IMR-90 (cell line): ENCODE results near the gene ARMC8. TPM values are rescaled to one million over a fixed set of nuclear protein-coding genes. Genes with fewer than 3 reads are reported as not detected.

Experiments
- ATAC-seq: fragments of 200-7000 bp; cut with Tn5 transposase; 2 replicates; pipeline ENCODE4 v1.9.1; 2020; ENCODE audit warnings: low read depth, mild to moderate bottlenecking, moderate library complexity
- BruUV-seq: library from RNA; stranded (reverse); fragments of 400-500 nt; replicated peaks from 2 replicates; lab custom pipeline; 2021; lab: Mats Ljungman, UMichigan
- CTCF ChIA-PET: fragments of 300-600 bp; formaldehyde crosslinking; extraction: SDS; loops from one replicate; lab custom pipeline; 2021; ENCODE audit warnings: antibody characterized with exemption; lab: Yijun Ruan, JAX
- POLR2A ChIA-PET: fragments of 300-600 bp; sonication (Branson Sonifier 250); formaldehyde crosslinking; loops from one replicate; lab custom pipeline; 2022; ENCODE audit warnings: antibody characterized with exemption; ENCODE audit not compliant: unreplicated experiment; lab: Charles Lee
- DNase-seq: peaks from one replicate; pipeline ENCODE4 v3.0.0; 2013
- H2AFZ ChIP-seq: replicated peaks from 2 replicates; pipeline ENCODE3; 2013; ENCODE audit warnings: low read length, mild to moderate bottlenecking; ENCODE audit not compliant: poor library complexity
- H2AK5ac ChIP-seq: 2 replicates; pipeline ENCODE4 v1.6.1; 2013; ENCODE audit warnings: low read depth, low read length, inconsistent platforms
- H2AK9ac ChIP-seq: replicated peaks from 2 replicates; pipeline ENCODE3; 2013; ENCODE audit warnings: mild to moderate bottlenecking, low read depth, low read length, moderate library complexity; ENCODE audit not compliant: poor library complexity
- H2BK120ac ChIP-seq: 2 replicates; pipeline ENCODE4 v1.6.1; 2013; ENCODE audit warnings: low read depth, low read length, inconsistent platforms
- H2BK15ac ChIP-seq: 3 replicates; pipeline ENCODE4 v1.6.1; 2013; ENCODE audit warnings: low read depth, low read length, inconsistent platforms
- H2BK20ac ChIP-seq: 2 replicates; pipeline ENCODE4 v1.6.1; 2013; ENCODE audit warnings: low read depth, mild to moderate bottlenecking, inconsistent platforms, low read length, moderate library complexity
- H2BK5ac ChIP-seq: 2 replicates; pipeline ENCODE4 v1.6.1; 2013; ENCODE audit warnings: mild to moderate bottlenecking, low read depth, low read length, inconsistent platforms; ENCODE audit not compliant: poor library complexity, severe bottlenecking
- H3K14ac ChIP-seq: replicated peaks from 2 replicates; pipeline ENCODE4 v1.6.1; 2013; ENCODE audit warnings: low read depth, low read length, inconsistent platforms
- H3K18ac ChIP-seq: 2 replicates; pipeline ENCODE4 v1.6.1; 2013; ENCODE audit warnings: low read depth, low read length, control low read depth
- H3K23ac ChIP-seq: 2 replicates; pipeline ENCODE4 v1.6.1; 2013; ENCODE audit warnings: low read depth, low read length, inconsistent platforms
- H3K27ac ChIP-seq: 2 replicates; pipeline ENCODE4 v1.5.1; 2013; ENCODE audit warnings: mild to moderate bottlenecking, control low read depth, low read length; ENCODE audit not compliant: insufficient read depth
- H3K27me3 ChIP-seq: 2 replicates; pipeline ENCODE4 v1.6.1; 2013; ENCODE audit warnings: low read length; ENCODE audit not compliant: control insufficient read depth, insufficient read depth
- H3K36me3 ChIP-seq: 2 replicates; pipeline ENCODE4 v1.6.1; 2013; ENCODE audit warnings: low read length, mixed read lengths; ENCODE audit not compliant: control insufficient read depth, insufficient read depth
- H3K4ac ChIP-seq: 2 replicates; pipeline ENCODE4 v1.6.1; 2013; ENCODE audit warnings: low read depth, low read length, inconsistent platforms
- H3K4me1 ChIP-seq: 2 replicates; pipeline ENCODE4 v1.6.1; 2013; ENCODE audit warnings: low read length, mixed read lengths; ENCODE audit not compliant: control insufficient read depth, insufficient read depth
- H3K4me2 ChIP-seq: 2 replicates; pipeline ENCODE4 v1.6.1; 2013; ENCODE audit warnings: low read depth, mild to moderate bottlenecking, control low read depth, low read length, moderate library complexity
- H3K4me3 ChIP-seq: 2 replicates; pipeline ENCODE4 v1.5.1; 2013; ENCODE audit warnings: low read depth, mild to moderate bottlenecking, control low read depth, low read length, moderate library complexity; ENCODE audit not compliant: insufficient read depth
- H3K56ac ChIP-seq: 2 replicates; pipeline ENCODE4 v1.6.1; 2013; ENCODE audit warnings: low read length, inconsistent platforms; ENCODE audit not compliant: insufficient read depth; ENCODE audit errors: extremely low read depth
- H3K79me1 ChIP-seq, 2 experiments: 2 replicates each; pipeline ENCODE4 v1.6.1; 2013; ENCODE audit warnings: low read length in 2 of 2, inconsistent platforms in 1 of 2, low read depth in 1 of 2
- H3K9ac ChIP-seq: 2 replicates; pipeline ENCODE4 v1.6.1; 2013; ENCODE audit warnings: low read depth, low read length, control low read depth
- H3K9me1 ChIP-seq: 2 replicates; pipeline ENCODE4 v1.6.1; 2013; ENCODE audit warnings: low read length, inconsistent platforms; ENCODE audit not compliant: insufficient read depth
- H3K9me3 ChIP-seq: 2 replicates; pipeline ENCODE4 v1.6.1; 2013; ENCODE audit warnings: low read length; ENCODE audit not compliant: control insufficient read depth, insufficient read depth
- H4K20me1 ChIP-seq: 2 replicates; pipeline ENCODE4 v1.6.1; 2013; ENCODE audit warnings: low read length, inconsistent platforms; ENCODE audit not compliant: insufficient read depth
- H4K5ac ChIP-seq: 2 replicates; pipeline ENCODE4 v1.6.1; 2013; ENCODE audit warnings: mild to moderate bottlenecking, low read depth, low read length, control low read depth
- H4K8ac ChIP-seq, 2 experiments: 2 replicates each; pipeline ENCODE4 v1.6.1; 2013; ENCODE audit warnings: low read depth in 2 of 2, low read length in 2 of 2, control low read depth in 1 of 2, inconsistent platforms in 1 of 2
- H4K91ac ChIP-seq: 2 replicates; pipeline ENCODE4 v1.6.1; 2013; ENCODE audit warnings: low read depth, low read length, inconsistent platforms; ENCODE audit not compliant: insufficient read depth
- CEBPB ChIP-seq: IDR thresholded peaks from 2 replicates; pipeline ENCODE4 v1.6.1; 2012; ENCODE audit warnings: low read depth, low read length, improper control_type of control experiment
- CHD1 ChIP-seq: IDR thresholded peaks from 2 replicates; pipeline ENCODE4 v1.6.1; 2012; ENCODE audit warnings: low read depth, low read length, improper control_type of control experiment
- MAFK ChIP-seq: IDR thresholded peaks from 2 replicates; pipeline ENCODE4 v1.6.1; 2012; ENCODE audit warnings: low read depth, low read length, improper control_type of control experiment
- POLR2A ChIP-seq: IDR thresholded peaks from 2 replicates; pipeline ENCODE4 v1.6.1; 2012; ENCODE audit warnings: mild to moderate bottlenecking, low read depth, low read length
- RAD21 ChIP-seq: IDR thresholded peaks from 2 replicates; pipeline ENCODE4 v1.6.1; 2012; ENCODE audit warnings: low read length, improper control_type of control experiment
- WGBS, 2 experiments: methylation state at CpG; one replicate each; pipeline versions ENCODE4 v1.1.5 to v1.1.7; 2013; ENCODE audit warnings: missing lambda C conversion rate in 2 of 2; ENCODE audit not compliant: insufficient read length in 1 of 2; ENCODE audit errors: extremely low coverage in 2 of 2; 5-methylcytosine and 5-hydroxymethylcytosine counted together
- dilution Hi-C: fragments of 300-500 bp; cut with HindIII; formaldehyde crosslinking; loops from one replicate; pipeline ENCODE4 v1.14.3; 2018; ENCODE audit warnings: low sequenced_read_pairs; ENCODE audit not compliant: unreplicated experiment
- in situ Hi-C: fragments of 300-500 bp; cut with MboI; formaldehyde crosslinking; loops from 3 replicates; pipeline ENCODE4 v1.14.3; 2019; ENCODE audit warnings: low sequenced_read_pairs, inconsistent platforms, mixed read lengths
- intact Hi-C: fragments of 100-400 bp; cut with micrococcal nuclease; formaldehyde crosslinking; loops from 2 replicates; pipeline ENCODE4 v1.10.0; 2022
- polyA plus RNA-seq, 3 experiments: library from polyadenylated mRNA; depleted of rRNA; stranded (reverse); fragments of >200 nt; gene quantifications; 2 replicates each; pipeline ENCODE4 v1.2.3, GENCODE V29; 2012; ENCODE audit warnings: low replicate concordance in 1 of 3
- total RNA-seq: library from RNA; depleted of rRNA; stranded (reverse); fragments of >200 nt; gene quantifications from 2 replicates; pipeline ENCODE4 v1.2.3, GENCODE V29; 2012
- TF ChIP-seq, protein P1 (sequence below): conservative IDR thresholded peaks from 2 replicates; pipeline ENCODE4 v1.5.1; 2012; ENCODE audit warnings: mild to moderate bottlenecking, low read depth, low read length, improper control_type of control experiment
- TF ChIP-seq, protein P2 (sequence below): fragments of 150-350 bp; IDR thresholded peaks from 2 replicates; pipeline ENCODE4 v1.6.1; 2017; ENCODE audit warnings: mild to moderate bottlenecking, antibody characterized with exemption, low read length, low read depth

Gene ARMC8
- total and polyA plus RNA-seq, 2 of the 4 experiments (the other 2 are of a cell fraction): 39.1 to 75.1 TPM

DNA sequence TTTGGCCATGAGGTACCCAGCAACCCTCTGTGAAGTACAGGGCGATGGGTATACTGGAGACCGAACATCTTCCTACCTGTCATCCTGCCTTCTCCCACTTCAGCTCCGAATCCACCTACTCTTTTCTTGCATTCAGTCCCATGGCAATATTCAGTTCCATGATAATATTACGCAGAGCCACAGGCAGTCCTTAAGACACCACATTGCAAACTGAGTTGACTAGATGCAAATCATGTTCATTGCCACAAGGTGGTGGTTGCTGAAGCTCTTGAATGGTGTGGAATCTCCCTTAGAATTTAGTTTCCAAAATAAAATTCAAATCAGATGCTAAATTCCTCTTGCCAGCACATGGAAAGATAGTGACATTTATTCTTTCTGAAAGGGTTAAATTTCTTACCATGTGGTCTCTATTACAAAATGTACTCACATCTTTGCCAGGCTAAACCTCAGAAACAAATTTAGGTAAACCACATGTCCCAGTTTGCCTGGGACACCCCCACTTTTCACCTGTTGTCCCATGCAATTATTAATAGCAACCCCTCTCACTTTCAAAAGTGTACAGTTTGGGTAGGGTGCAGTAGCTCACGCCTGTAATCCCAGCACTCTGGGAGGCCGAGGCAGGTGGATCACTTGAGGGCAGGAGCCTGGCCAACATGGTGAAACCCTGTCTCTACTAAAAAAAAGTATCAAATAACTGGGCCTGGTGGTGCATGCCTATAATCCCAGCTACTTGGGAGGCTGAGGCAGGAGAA lies 144.2 kb downstream of the ARMC8 start:
- Histone ChIP-seq H3K9ac (no peak overlapping the region), H2AK5ac (no peak overlapping the region), H3K79me1 (no peaks in the 10 kb centered on the region), H4K20me1 (no peaks in the 10 kb centered on the region), H2BK5ac (no peak overlapping the region), H3K4me3 (no peak overlapping the region), H4K91ac (no peak overlapping the region), H3K14ac (no peak overlapping the region), H3K4me1 (no peaks in the 10 kb centered on the region), H2BK20ac (no peak overlapping the region), H3K9me1 (no peaks in the 10 kb centered on the region), H3K4me2 (no peak overlapping the region), H3K36me3 (no peaks in the 10 kb centered on the region), H2AK9ac (no peak overlapping the region), H2BK120ac (no peak overlapping the region), H3K56ac (no peak overlapping the region), H4K5ac (no peak overlapping the region), H3K27ac (no peak overlapping the region), H3K18ac (no peak overlapping the region), H3K4ac (no peak overlapping the region), H3K27me3 (peaks cover 13% of the 10 kb centered on the region), H3K23ac (no peak overlapping the region), H2BK15ac (no peak overlapping the region), H4K8ac (no peak overlapping the region), H2AFZ (no peak overlapping the region), H3K9me3 (no peaks in the 10 kb centered on the region)
- no CpG with 5 or more reads among the region's 6 CpGs for WGBS, 2 experiments
- TF ChIP-seq CEBPB: no peak
- no peak; the same call in 1 of the 2 replicates for TF ChIP-seq RAD21
- no peak for TF ChIP-seq POLR2A
- no peak for TF ChIP-seq MAFK
- TF ChIP-seq, protein P1, sequence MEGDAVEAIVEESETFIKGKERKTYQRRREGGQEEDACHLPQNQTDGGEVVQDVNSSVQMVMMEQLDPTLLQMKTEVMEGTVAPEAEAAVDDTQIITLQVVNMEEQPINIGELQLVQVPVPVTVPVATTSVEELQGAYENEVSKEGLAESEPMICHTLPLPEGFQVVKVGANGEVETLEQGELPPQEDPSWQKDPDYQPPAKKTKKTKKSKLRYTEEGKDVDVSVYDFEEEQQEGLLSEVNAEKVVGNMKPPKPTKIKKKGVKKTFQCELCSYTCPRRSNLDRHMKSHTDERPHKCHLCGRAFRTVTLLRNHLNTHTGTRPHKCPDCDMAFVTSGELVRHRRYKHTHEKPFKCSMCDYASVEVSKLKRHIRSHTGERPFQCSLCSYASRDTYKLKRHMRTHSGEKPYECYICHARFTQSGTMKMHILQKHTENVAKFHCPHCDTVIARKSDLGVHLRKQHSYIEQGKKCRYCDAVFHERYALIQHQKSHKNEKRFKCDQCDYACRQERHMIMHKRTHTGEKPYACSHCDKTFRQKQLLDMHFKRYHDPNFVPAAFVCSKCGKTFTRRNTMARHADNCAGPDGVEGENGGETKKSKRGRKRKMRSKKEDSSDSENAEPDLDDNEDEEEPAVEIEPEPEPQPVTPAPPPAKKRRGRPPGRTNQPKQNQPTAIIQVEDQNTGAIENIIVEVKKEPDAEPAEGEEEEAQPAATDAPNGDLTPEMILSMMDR: 0 out of 2 replicates have a peak, but pooled peaks have one; percentile 16
- TF ChIP-seq, protein P2, sequence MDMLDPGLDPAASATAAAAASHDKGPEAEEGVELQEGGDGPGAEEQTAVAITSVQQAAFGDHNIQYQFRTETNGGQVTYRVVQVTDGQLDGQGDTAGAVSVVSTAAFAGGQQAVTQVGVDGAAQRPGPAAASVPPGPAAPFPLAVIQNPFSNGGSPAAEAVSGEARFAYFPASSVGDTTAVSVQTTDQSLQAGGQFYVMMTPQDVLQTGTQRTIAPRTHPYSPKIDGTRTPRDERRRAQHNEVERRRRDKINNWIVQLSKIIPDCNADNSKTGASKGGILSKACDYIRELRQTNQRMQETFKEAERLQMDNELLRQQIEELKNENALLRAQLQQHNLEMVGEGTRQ: no peak
- TF ChIP-seq CHD1: no peak
- in situ Hi-C loops: loop anchor here (5.0 kb wide), 1 partner anchor 91 kb away; no protein-coding TSS in a partner anchor
- no peak for ATAC-seq
- CTCF ChIA-PET: interaction anchor here (1.3 kb wide), 2 partner anchors 16 to 35 kb away, joined by 3 read pairs; no protein-coding TSS in a partner anchor
- DNase-seq: peak; percentile 35
- BruUV-seq: no TSS peak
- dilution Hi-C loops: no loop called here
- POLR2A ChIA-PET: no interaction called here
- intact Hi-C loops: loop anchor here (5.0 kb wide), 1 partner anchor 591 kb away; no protein-coding TSS in a partner anchor
